GM12878 (cell line): ENCODE data around the gene DCAF6. TPM values are rescaled to one million over a fixed set of nuclear protein-coding genes. Genes with fewer than 3 reads are reported as not detected.

ENCODE experiments used
- ATAC-seq: fragments of 200-7000 bp; cut with Tn5 transposase; 3 replicates; pipeline ENCODE4 v1.9.1; 2020; ENCODE audit warnings: mild to moderate bottlenecking, moderate library complexity
- BruUV-seq: library from RNA; stranded (reverse); fragments of 400-500 nt; replicated peaks from 2 replicates; lab custom pipeline; 2021; lab: Mats Ljungman, UMichigan
- CTCF ChIA-PET: fragments of 300-600 bp; sonication (Branson Sonifier 250); formaldehyde crosslinking; extraction: SDS; loops from one replicate; lab custom pipeline; 2021; ENCODE audit warnings: inconsistent platforms; lab: Yijun Ruan, JAX
- POLR2A ChIA-PET: fragments of 350-600 bp; formaldehyde crosslinking; extraction: SDS; loops from one replicate; lab custom pipeline; 2021; ENCODE audit warnings: inconsistent platforms; lab: Charles Lee
- RAD21 ChIA-PET: fragments of 300-600 bp; sonication (Branson Sonifier 250); formaldehyde crosslinking; loops from one replicate; lab custom pipeline; 2023; ENCODE audit warnings: antibody characterized with exemption; ENCODE audit not compliant: unreplicated experiment; lab: Charles Lee
- SMC1A ChIA-PET: fragments of 300-600 bp; sonication (Branson Sonifier 250); formaldehyde crosslinking; loops from one replicate; lab custom pipeline; 2023; ENCODE audit not compliant: unreplicated experiment, uncharacterized antibody; lab: Charles Lee
- DNase-seq: peaks from one replicate; pipeline ENCODE4 v3.0.0-alpha.2; 2011; ENCODE audit warnings: low read depth, low spot score
- FAIRE-seq: peaks from 3 replicates; lab custom pipeline; 2011; peaks lifted over from hg19 to GRCh38; lab: Jason Lieb, UNC
- H2AFZ ChIP-seq: 2 replicates; pipeline ENCODE4 v1.6.0; 2011; ENCODE audit warnings: low read depth, low read length, control low read depth; ENCODE audit not compliant: control insufficient read depth
- H3K27ac ChIP-seq: 2 replicates; pipeline ENCODE4 v1.5.1; 2011; ENCODE audit warnings: control low read depth; ENCODE audit not compliant: control insufficient read depth, insufficient read depth
- H3K27me3 ChIP-seq, 2 experiments: replicated peaks in 1 of 2; 2 replicates each; pipeline versions ENCODE4 v1.6.0 to v1.6.1; 2011; ENCODE audit warnings: low read length in 1 of 2; ENCODE audit not compliant: control insufficient read depth in 2 of 2, insufficient read depth in 2 of 2
- H3K36me3 ChIP-seq, 2 experiments: 2 replicates each; pipeline ENCODE4 v1.5.1; 2011; ENCODE audit warnings: low read length in 1 of 2; ENCODE audit not compliant: control insufficient read depth in 2 of 2, insufficient read depth in 2 of 2
- H3K4me1 ChIP-seq: 2 replicates; pipeline ENCODE4 v1.6.1; 2011; ENCODE audit warnings: mild to moderate bottlenecking, low read length, moderate library complexity, mixed read lengths; ENCODE audit not compliant: control insufficient read depth, insufficient read depth
- H3K4me2 ChIP-seq: 2 replicates; pipeline ENCODE4 v1.6.0; 2011; ENCODE audit warnings: control low read depth; ENCODE audit not compliant: control insufficient read depth, insufficient read depth
- H3K4me3 ChIP-seq: fragments of 200-600 bp; sonication (generic); 2 replicates; pipeline ENCODE4 v1.5.1; 2016
- H3K79me2 ChIP-seq: 2 replicates; pipeline ENCODE4 v1.6.0; 2011; ENCODE audit warnings: low read length; ENCODE audit not compliant: control insufficient read depth, insufficient read depth
- H3K9ac ChIP-seq: 2 replicates; pipeline ENCODE4 v1.8.0; 2011; ENCODE audit warnings: low read length, control low read depth, mixed read lengths; ENCODE audit not compliant: control insufficient read depth, insufficient read depth
- H3K9me3 ChIP-seq: replicated peaks from 3 replicates; pipeline ENCODE4 v1.5.1; 2011; ENCODE audit warnings: mild to moderate bottlenecking, low read length; ENCODE audit not compliant: control insufficient read depth, insufficient read depth
- H4K20me1 ChIP-seq: 2 replicates; pipeline ENCODE4 v1.6.0; 2011; ENCODE audit not compliant: control insufficient read depth, insufficient read depth
- E2F4 ChIP-seq: IDR thresholded peaks from 2 replicates; pipeline ENCODE4 v1.6.1; 2012; ENCODE audit warnings: low read depth, low read length, improper control_type of control experiment
- PAX8 ChIP-seq: fragments of 450-650 bp; IDR thresholded peaks from 2 replicates; pipeline ENCODE4 v1.6.1; 2017; ENCODE audit warnings: mild to moderate bottlenecking, moderate library complexity
- POU2F2 ChIP-seq: IDR thresholded peaks from 3 replicates; pipeline ENCODE4 v1.6.1; 2011; ENCODE audit warnings: low read depth, mild to moderate bottlenecking, low read length, borderline replicate concordance
- WGBS: methylation state at CpG from one replicate; pipeline ENCODE4 v1.1.6; 2016; ENCODE audit warnings: low lambda C conversion rate; ENCODE audit not compliant: insufficient replicate concordance, insufficient coverage; ENCODE audit errors: missing lambda C conversion rate; 5-methylcytosine and 5-hydroxymethylcytosine counted together
- in situ Hi-C: fragments of 300-500 bp; cut with MboI; formaldehyde crosslinking; loops from 9 replicates; pipeline ENCODE4 v1.14.3; 2018; ENCODE audit warnings: mixed read lengths
- intact Hi-C: fragments of 100-400 bp; cut with micrococcal nuclease; formaldehyde crosslinking; loops from one replicate; pipeline ENCODE4 v1.14.2; 2022; ENCODE audit not compliant: unreplicated experiment
- microRNA counts: library from miRNA; unstranded; fragments of <30 nt; microRNA quantifications from one replicate; lab custom pipeline; 2016
- microRNA-seq: library from miRNA; unstranded; fragments of <30 nt; microRNA quantifications from one replicate; pipeline ENCODE4, GENCODE V29; 2018
- polyA plus RNA-seq, 11 experiments: library from polyadenylated mRNA; depleted of rRNA in 4 of 11; unstranded in 6 of 11; stranded (reverse) in 5 of 11; fragments of >200 nt; fragmentation: Nextera tagmentation in 4 of 11; fragmentation: Illumina TruSeq in 1 of 11; extraction: Ambion mirVana in 4 of 11; extraction: Trizol in 1 of 11; gene quantifications; 1 replicate in 1 of 11; 2 replicates in 10 of 11; pipeline versions ENCODE4 v1.2.1 to v1.2.3, GENCODE V29; 2011 to 2016; ENCODE audit warnings: inconsistent platforms in 2 of 11, missing spikeins in 2 of 11, low read depth in 1 of 11
- small RNA-seq: library from RNA; depleted of rRNA; stranded (forward); fragments of <200 nt; gene quantifications from one replicate; pipeline ENCODE3, GENCODE V24; 2014
- total RNA-seq, 4 experiments: library from RNA; depleted of rRNA in 3 of 4; stranded (reverse); fragments of >200 nt in 3 of 4; fragmentation: Illumina TruSeq in 1 of 4; extraction: Trizol in 1 of 4; gene quantifications; 2 replicates each; pipeline versions ENCODE4 v1.2.1 to v1.2.3, GENCODE V29; 2013 to 2021
- TF ChIP-seq, protein P1 (sequence below): fragments of 450-650 bp; formaldehyde crosslinking; IDR thresholded peaks from 2 replicates; pipeline ENCODE4 v1.4.0; 2022; ENCODE audit warnings: mild to moderate bottlenecking, moderate library complexity

The DCAF6 gene
- total and polyA plus RNA-seq, 10 of the 15 experiments (the other 5 are each of a cell fraction or from before 2014, with no cell fraction given), result 11.4 to 62.7 (median 33.0) TPM

DNA sequence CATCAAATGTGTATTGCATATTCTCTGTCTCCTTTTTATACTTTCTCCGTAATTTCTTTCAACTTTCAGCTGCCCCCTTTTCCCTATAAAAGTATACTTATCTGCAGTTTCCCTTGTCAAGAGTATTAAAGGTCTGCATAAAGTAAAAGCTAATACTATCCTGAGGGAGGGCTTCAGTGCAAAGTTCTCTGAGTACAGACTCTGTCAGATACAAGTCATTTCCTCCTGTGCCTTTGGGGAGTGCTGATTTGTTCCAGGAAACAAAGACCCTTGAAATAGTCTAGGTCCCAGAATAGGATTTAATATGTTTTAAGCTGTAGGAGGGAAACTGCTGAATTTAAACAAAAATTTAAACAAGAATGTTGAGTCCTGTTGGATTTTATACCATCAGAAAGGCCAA, 188.6 kb downstream of the DCAF6 start:
- intact Hi-C loops, result no loop called here
- H3K9me3 ChIP-seq, result no peaks in the 10 kb centered on the region
- H3K4me2 ChIP-seq, result no peak overlapping the region
- no peak for FAIRE-seq
- H3K27ac ChIP-seq, result no peak overlapping the region
- H3K4me3 ChIP-seq, result no peak overlapping the region
- BruUV-seq, result no TSS peak
- no peak for DNase-seq
- SMC1A ChIA-PET, result no interaction called here
- POLR2A ChIA-PET, result no interaction called here
- H3K4me1 ChIP-seq, result no peaks in the 10 kb centered on the region
- no peaks in the 10 kb centered on the region for H3K36me3 ChIP-seq
- H3K79me2 ChIP-seq, result no peaks in the 10 kb centered on the region
- ATAC-seq, result no peak
- no peaks in the 10 kb centered on the region for H4K20me1 ChIP-seq
- no peak for TF ChIP-seq PAX8
- TF ChIP-seq, protein P1, sequence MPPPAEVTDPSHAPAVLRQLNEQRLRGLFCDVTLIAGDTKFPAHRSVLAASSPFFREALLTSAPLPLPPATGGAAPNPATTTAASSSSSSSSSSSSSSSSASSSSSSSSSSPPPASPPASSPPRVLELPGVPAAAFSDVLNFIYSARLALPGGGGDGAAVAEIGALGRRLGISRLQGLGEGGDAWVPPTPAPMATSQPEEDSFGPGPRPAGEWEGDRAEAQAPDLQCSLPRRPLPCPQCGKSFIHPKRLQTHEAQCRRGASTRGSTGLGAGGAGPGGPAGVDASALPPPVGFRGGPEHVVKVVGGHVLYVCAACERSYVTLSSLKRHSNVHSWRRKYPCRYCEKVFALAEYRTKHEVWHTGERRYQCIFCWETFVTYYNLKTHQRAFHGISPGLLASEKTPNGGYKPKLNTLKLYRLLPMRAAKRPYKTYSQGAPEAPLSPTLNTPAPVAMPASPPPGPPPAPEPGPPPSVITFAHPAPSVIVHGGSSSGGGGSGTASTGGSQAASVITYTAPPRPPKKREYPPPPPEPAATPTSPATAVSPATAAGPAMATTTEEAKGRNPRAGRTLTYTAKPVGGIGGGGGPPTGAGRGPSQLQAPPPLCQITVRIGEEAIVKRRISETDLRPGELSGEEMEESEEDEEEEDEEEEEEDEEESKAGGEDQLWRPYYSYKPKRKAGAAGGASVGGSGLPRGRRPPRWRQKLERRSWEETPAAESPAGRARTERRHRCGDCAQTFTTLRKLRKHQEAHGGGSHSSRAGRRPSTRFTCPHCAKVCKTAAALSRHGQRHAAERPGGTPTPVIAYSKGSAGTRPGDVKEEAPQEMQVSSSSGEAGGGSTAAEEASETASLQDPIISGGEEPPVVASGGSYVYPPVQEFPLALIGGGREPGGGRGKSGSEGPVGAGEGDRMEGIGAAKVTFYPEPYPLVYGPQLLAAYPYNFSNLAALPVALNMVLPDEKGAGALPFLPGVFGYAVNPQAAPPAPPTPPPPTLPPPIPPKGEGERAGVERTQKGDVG, result no peak
- no peak for TF ChIP-seq POU2F2
- no peak for TF ChIP-seq E2F4
- peaks cover 0 to 2% of the 10 kb centered on the region in 2 experiments; a peak in 3 of 4 replicates for H3K27me3 ChIP-seq
- 79% methylated on average over 1 of the region's 1 CpG for WGBS
- H3K9ac ChIP-seq, result no peak overlapping the region
- CTCF ChIA-PET, result interaction anchor here (1.1 to 1.6 kb wide), 3 partner anchors 20 to 63 kb away, joined by 3 to 9 read pairs (median 6); no protein-coding TSS in a partner anchor
- RAD21 ChIA-PET, result no interaction called here
- no peak overlapping the region for H2AFZ ChIP-seq
- in situ Hi-C loops, result no loop called here

MicroRNA genes within 50 kb of the gene (microRNA counts, 767-probe panel; counts per million panel counts)
- microRNA hsa-miR-1255b-5p (lab: Ali Mortazavi, UCI), result 55.3 counts per million

Small RNAs within 50 kb of the gene (microRNA-seq; reads per million reads assigned to microRNA genes)
- gene MIR1255B2, result not detected

Small RNAs within 50 kb of the gene (small RNA-seq; reads per million reads assigned to genes)
- gene MIR1255B2, result not detected

Other genes starting within 250 kb of the DCAF6 start
- 40.6 and 44.5 TPM in 2 replicates for gene MPZL1, start 214.7 kb upstream of the DCAF6 start, total RNA-seq (2014; rRNA removed)
- gene MPZL1, start 214.7 kb upstream of the DCAF6 start, total RNA-seq (2014; rRNA removed; fragmentation: Illumina TruSeq; extraction: Trizol), result 45.4 and 46.4 TPM in 2 replicates
- 41.8 and 42.0 TPM in 2 replicates for gene MPZL1, start 214.7 kb upstream of the DCAF6 start, total RNA-seq (2021)
- gene MPZL1, start 214.7 kb upstream of the DCAF6 start, polyA plus RNA-seq (2011; rRNA removed), result 51.5 and 54.3 TPM in 2 replicates
- 54.6 and 61.8 TPM in 2 replicates for gene MPZL1, start 214.7 kb upstream of the DCAF6 start, polyA plus RNA-seq (2014; fragmentation: Illumina TruSeq; extraction: Trizol)
- 10 to 100 TPM in 1 of 2 experiments, 1 to 10 TPM in 1; 9.8 to 12.0 TPM for gene MPZL1, start 214.7 kb upstream of the DCAF6 start, polyA plus RNA-seq (2014; fragmentation: Nextera tagmentation; extraction: Ambion mirVana)
- 38.9 and 45.4 TPM in 2 replicates for gene MPZL1, start 214.7 kb upstream of the DCAF6 start, polyA plus RNA-seq (2014; rRNA removed)
- gene MPZL1, start 214.7 kb upstream of the DCAF6 start, polyA plus RNA-seq (2016; fragmentation: Nextera tagmentation; extraction: Ambion mirVana), result 10 to 100 TPM; 59.2 to 60.9 TPM
- gene ADCY10, start 22.5 kb upstream of the DCAF6 start, total RNA-seq (2014; rRNA removed), result 0.22 TPM in 1 of 2 replicates, not detected in the other
- gene ADCY10, start 22.5 kb upstream of the DCAF6 start, total RNA-seq (2014; rRNA removed; fragmentation: Illumina TruSeq; extraction: Trizol), result not detected in 2 replicates
- not detected in 2 replicates for gene ADCY10, start 22.5 kb upstream of the DCAF6 start, total RNA-seq (2021)
- gene ADCY10, start 22.5 kb upstream of the DCAF6 start, polyA plus RNA-seq (2011; rRNA removed), result 0.07 and 0.22 TPM in 2 replicates
- 0.13 TPM in 1 of 2 replicates, not detected in the other for gene ADCY10, start 22.5 kb upstream of the DCAF6 start, polyA plus RNA-seq (2014; fragmentation: Illumina TruSeq; extraction: Trizol)
- gene ADCY10, start 22.5 kb upstream of the DCAF6 start, polyA plus RNA-seq (2014; fragmentation: Nextera tagmentation; extraction: Ambion mirVana), result not detected
- not detected in 2 replicates for gene ADCY10, start 22.5 kb upstream of the DCAF6 start, polyA plus RNA-seq (2014; rRNA removed)
- gene ADCY10, start 22.5 kb upstream of the DCAF6 start, polyA plus RNA-seq (2016; fragmentation: Nextera tagmentation; extraction: Ambion mirVana), result not detected
- gene MPC2, start 389 bp downstream of the DCAF6 start, total RNA-seq (2014; rRNA removed), result 58.5 and 59.8 TPM in 2 replicates
- 60.3 and 64.0 TPM in 2 replicates for gene MPC2, start 389 bp downstream of the DCAF6 start, total RNA-seq (2014; rRNA removed; fragmentation: Illumina TruSeq; extraction: Trizol)
- 69.0 and 71.7 TPM in 2 replicates for gene MPC2, start 389 bp downstream of the DCAF6 start, total RNA-seq (2021)
- 66.3 and 108 TPM in 2 replicates for gene MPC2, start 389 bp downstream of the DCAF6 start, polyA plus RNA-seq (2011; rRNA removed)
- gene MPC2, start 389 bp downstream of the DCAF6 start, polyA plus RNA-seq (2014; fragmentation: Illumina TruSeq; extraction: Trizol), result 54.7 and 56.9 TPM in 2 replicates
- gene MPC2, start 389 bp downstream of the DCAF6 start, polyA plus RNA-seq (2014; fragmentation: Nextera tagmentation; extraction: Ambion mirVana), result 10 to 100 TPM; 22.5 to 68.5 TPM
- gene MPC2, start 389 bp downstream of the DCAF6 start, polyA plus RNA-seq (2014; rRNA removed), result 46.0 and 55.9 TPM in 2 replicates
- gene MPC2, start 389 bp downstream of the DCAF6 start, polyA plus RNA-seq (2016; fragmentation: Nextera tagmentation; extraction: Ambion mirVana), result 100 to 1,000 TPM; 149 to 164 TPM
- gene GPR161, start 200.2 kb downstream of the DCAF6 start, total RNA-seq (2014; rRNA removed), result 0.17 and 0.71 TPM in 2 replicates
- 0.28 and 0.49 TPM in 2 replicates for gene GPR161, start 200.2 kb downstream of the DCAF6 start, total RNA-seq (2014; rRNA removed; fragmentation: Illumina TruSeq; extraction: Trizol)
- gene GPR161, start 200.2 kb downstream of the DCAF6 start, total RNA-seq (2021), result 0.46 and 0.61 TPM in 2 replicates
- not detected in 2 replicates for gene GPR161, start 200.2 kb downstream of the DCAF6 start, polyA plus RNA-seq (2011; rRNA removed)
- gene GPR161, start 200.2 kb downstream of the DCAF6 start, polyA plus RNA-seq (2014; fragmentation: Illumina TruSeq; extraction: Trizol), result 0.22 and 0.43 TPM in 2 replicates
- under 1 TPM in 1 of 2 experiments, not detected in 1; 0.07 TPM for gene GPR161, start 200.2 kb downstream of the DCAF6 start, polyA plus RNA-seq (2014; fragmentation: Nextera tagmentation; extraction: Ambion mirVana)
- 0.13 and 0.29 TPM in 2 replicates for gene GPR161, start 200.2 kb downstream of the DCAF6 start, polyA plus RNA-seq (2014; rRNA removed)
- gene GPR161, start 200.2 kb downstream of the DCAF6 start, polyA plus RNA-seq (2016; fragmentation: Nextera tagmentation; extraction: Ambion mirVana), result under 1 TPM; 0.08 to 0.39 TPM
- 38.2 and 43.9 TPM in 2 replicates for gene TIPRL, start 242.3 kb downstream of the DCAF6 start, total RNA-seq (2014; rRNA removed)
- 47.9 and 48.8 TPM in 2 replicates for gene TIPRL, start 242.3 kb downstream of the DCAF6 start, total RNA-seq (2014; rRNA removed; fragmentation: Illumina TruSeq; extraction: Trizol)
- gene TIPRL, start 242.3 kb downstream of the DCAF6 start, total RNA-seq (2021), result 37.6 and 42.2 TPM in 2 replicates
- gene TIPRL, start 242.3 kb downstream of the DCAF6 start, polyA plus RNA-seq (2011; rRNA removed), result 72.1 and 135 TPM in 2 replicates
- 42.2 and 55.5 TPM in 2 replicates for gene TIPRL, start 242.3 kb downstream of the DCAF6 start, polyA plus RNA-seq (2014; fragmentation: Illumina TruSeq; extraction: Trizol)
- gene TIPRL, start 242.3 kb downstream of the DCAF6 start, polyA plus RNA-seq (2014; fragmentation: Nextera tagmentation; extraction: Ambion mirVana), result 10 to 100 TPM; 51.9 to 57.9 TPM
- gene TIPRL, start 242.3 kb downstream of the DCAF6 start, polyA plus RNA-seq (2014; rRNA removed), result 33.5 and 36.4 TPM in 2 replicates
- gene TIPRL, start 242.3 kb downstream of the DCAF6 start, polyA plus RNA-seq (2016; fragmentation: Nextera tagmentation; extraction: Ambion mirVana), result 10 to 100 TPM; 57.6 to 62.7 TPM